ENCODE data around the gene SLIT1.

SLIT1 gene

GRCh38 chr10:97139651-97140048 lies 46.1 kb downstream of the SLIT1 start (continued):
- TF ChIP-seq, protein P1, sequence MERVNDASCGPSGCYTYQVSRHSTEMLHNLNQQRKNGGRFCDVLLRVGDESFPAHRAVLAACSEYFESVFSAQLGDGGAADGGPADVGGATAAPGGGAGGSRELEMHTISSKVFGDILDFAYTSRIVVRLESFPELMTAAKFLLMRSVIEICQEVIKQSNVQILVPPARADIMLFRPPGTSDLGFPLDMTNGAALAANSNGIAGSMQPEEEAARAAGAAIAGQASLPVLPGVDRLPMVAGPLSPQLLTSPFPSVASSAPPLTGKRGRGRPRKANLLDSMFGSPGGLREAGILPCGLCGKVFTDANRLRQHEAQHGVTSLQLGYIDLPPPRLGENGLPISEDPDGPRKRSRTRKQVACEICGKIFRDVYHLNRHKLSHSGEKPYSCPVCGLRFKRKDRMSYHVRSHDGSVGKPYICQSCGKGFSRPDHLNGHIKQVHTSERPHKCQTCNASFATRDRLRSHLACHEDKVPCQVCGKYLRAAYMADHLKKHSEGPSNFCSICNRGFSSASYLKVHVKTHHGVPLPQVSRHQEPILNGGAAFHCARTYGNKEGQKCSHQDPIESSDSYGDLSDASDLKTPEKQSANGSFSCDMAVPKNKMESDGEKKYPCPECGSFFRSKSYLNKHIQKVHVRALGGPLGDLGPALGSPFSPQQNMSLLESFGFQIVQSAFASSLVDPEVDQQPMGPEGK (CRISPR knock-in tag; IDR thresholded peaks at IDR 0.05; ENCODE audit: borderline replicate concordance) = no peak
- TF ChIP-seq RARB (CRISPR knock-in tag; IDR thresholded peaks at IDR 0.05) = no peak
- TF ChIP-seq CSDC2 (CRISPR knock-in tag; IDR thresholded peaks at IDR 0.05) = no peak
- TF ChIP-seq ZFP3 (CRISPR knock-in tag; IDR thresholded peaks at IDR 0.05) = no peak
- TF ChIP-seq, protein P2, sequence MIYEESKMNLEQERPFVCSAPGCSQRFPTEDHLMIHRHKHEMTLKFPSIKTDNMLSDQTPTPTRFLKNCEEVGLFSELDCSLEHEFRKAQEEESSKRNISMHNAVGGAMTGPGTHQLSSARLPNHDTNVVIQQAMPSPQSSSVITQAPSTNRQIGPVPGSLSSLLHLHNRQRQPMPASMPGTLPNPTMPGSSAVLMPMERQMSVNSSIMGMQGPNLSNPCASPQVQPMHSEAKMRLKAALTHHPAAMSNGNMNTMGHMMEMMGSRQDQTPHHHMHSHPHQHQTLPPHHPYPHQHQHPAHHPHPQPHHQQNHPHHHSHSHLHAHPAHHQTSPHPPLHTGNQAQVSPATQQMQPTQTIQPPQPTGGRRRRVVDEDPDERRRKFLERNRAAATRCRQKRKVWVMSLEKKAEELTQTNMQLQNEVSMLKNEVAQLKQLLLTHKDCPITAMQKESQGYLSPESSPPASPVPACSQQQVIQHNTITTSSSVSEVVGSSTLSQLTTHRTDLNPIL (CRISPR knock-in tag; IDR thresholded peaks at IDR 0.05; ENCODE audit: low read depth) = no peak
- TF ChIP-seq BACH2 (CRISPR knock-in tag; IDR thresholded peaks at IDR 0.05; ENCODE audit: borderline replicate concordance) = no peak

DNA sequence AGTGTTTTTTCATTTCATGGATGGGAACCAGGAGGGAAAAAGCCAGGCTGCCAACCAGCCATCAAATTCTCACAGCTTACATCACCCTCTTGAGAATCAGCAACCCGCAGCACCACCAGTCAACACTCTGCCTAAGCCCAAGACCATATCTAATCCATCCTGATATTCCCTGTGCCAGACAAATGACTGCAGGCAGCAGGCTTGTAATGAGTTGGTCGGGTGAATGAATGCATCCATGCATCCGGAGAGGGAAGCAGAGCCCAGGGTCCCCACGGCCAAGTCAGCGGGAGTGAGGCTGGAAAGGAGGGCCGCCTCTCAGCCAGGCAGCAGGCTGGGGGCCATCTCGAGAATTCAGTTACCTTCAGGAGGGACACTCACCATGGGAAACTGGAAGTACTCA lies 46.9 kb downstream of the SLIT1 start:
- ATAC-seq = no peak
- TF ChIP-seq, protein P2 (CRISPR knock-in tag; IDR thresholded peaks at IDR 0.05; ENCODE audit: low read depth) = no peak
- no peak for TF ChIP-seq ZFP3 (CRISPR knock-in tag; IDR thresholded peaks at IDR 0.05)
- no peak for TF ChIP-seq PPARA (CRISPR knock-in tag; IDR thresholded peaks at IDR 0.05; ENCODE audit: borderline replicate concordance)
- no peak for TF ChIP-seq POU6F1 (CRISPR knock-in tag; IDR thresholded peaks at IDR 0.05; ENCODE audit: borderline replicate concordance, low read depth)
- no peak for TF ChIP-seq ZNF565 (CRISPR knock-in tag; conservative IDR thresholded peaks at IDR 0.05; ENCODE audit: low read depth)
- no peak for TF ChIP-seq TOX (CRISPR knock-in tag; IDR thresholded peaks at IDR 0.05; ENCODE audit: borderline replicate concordance)
- no peak for TF ChIP-seq GLIS3 (CRISPR knock-in tag; IDR thresholded peaks at IDR 0.05)
- TF ChIP-seq ARNTL (CRISPR knock-in tag; IDR thresholded peaks at IDR 0.05; ENCODE audit: borderline replicate concordance, low read depth) = no peak
- no peak for TF ChIP-seq ZFP30 (CRISPR knock-in tag; IDR thresholded peaks at IDR 0.05)
- TF ChIP-seq ZNF70 (CRISPR knock-in tag; IDR thresholded peaks at IDR 0.05) = no peak

- TF ChIP-seq, protein P1 (CRISPR knock-in tag; IDR thresholded peaks at IDR 0.05; ENCODE audit: borderline replicate concordance) = no peak
- TF ChIP-seq SNAI2 (CRISPR knock-in tag; IDR thresholded peaks at IDR 0.05) = no peak
- TF ChIP-seq RARB (CRISPR knock-in tag; IDR thresholded peaks at IDR 0.05) = no peak
- TF ChIP-seq ISL1 (CRISPR knock-in tag; IDR thresholded peaks at IDR 0.05) = no peak
- TF ChIP-seq ARNTL (CRISPR knock-in tag; IDR thresholded peaks at IDR 0.05; ENCODE audit: borderline replicate concordance, low read depth) = no peak
- TF ChIP-seq ZC3H10 (CRISPR knock-in tag; IDR thresholded peaks at IDR 0.05) = no peak
- TF ChIP-seq ZNF70 (CRISPR knock-in tag; IDR thresholded peaks at IDR 0.05) = no peak
- TF ChIP-seq ZFP3 (CRISPR knock-in tag; IDR thresholded peaks at IDR 0.05) = no peak
- TF ChIP-seq BACH2 (CRISPR knock-in tag; IDR thresholded peaks at IDR 0.05; ENCODE audit: borderline replicate concordance) = no peak
- TF ChIP-seq ZNF8 (CRISPR knock-in tag; IDR thresholded peaks at IDR 0.05) = no peak
- TF ChIP-seq ZFP30 (CRISPR knock-in tag; IDR thresholded peaks at IDR 0.05) = no peak
- no peak for TF ChIP-seq CSRNP3 (CRISPR knock-in tag; IDR thresholded peaks at IDR 0.05)
- TF ChIP-seq GLIS3 (CRISPR knock-in tag; IDR thresholded peaks at IDR 0.05) = no peak
- TF ChIP-seq CSDC2 (CRISPR knock-in tag; IDR thresholded peaks at IDR 0.05) = no peak
- TF ChIP-seq ZNF565 (CRISPR knock-in tag; conservative IDR thresholded peaks at IDR 0.05; ENCODE audit: low read depth) = no peak
- TF ChIP-seq, protein P2 (CRISPR knock-in tag; IDR thresholded peaks at IDR 0.05; ENCODE audit: low read depth) = no peak
- no peak for TF ChIP-seq TOX (CRISPR knock-in tag; IDR thresholded peaks at IDR 0.05; ENCODE audit: borderline replicate concordance)
- ATAC-seq = no peak
Measured at GRCh38 chr10:97138174-97138573, 47.6 kb downstream of the SLIT1 start.
